Activated T-cell treated with anti-CD3 and anti-CD28 coated beads for 48 hours (primary cell): ENCODE results near the gene CMKLR1.

ENCODE experiments used
- DNase-seq: peaks from one replicate; pipeline ENCODE4 v3.0.0-alpha.2; 2020; ENCODE audit warnings: low read depth

The CMKLR1 gene

DNA sequence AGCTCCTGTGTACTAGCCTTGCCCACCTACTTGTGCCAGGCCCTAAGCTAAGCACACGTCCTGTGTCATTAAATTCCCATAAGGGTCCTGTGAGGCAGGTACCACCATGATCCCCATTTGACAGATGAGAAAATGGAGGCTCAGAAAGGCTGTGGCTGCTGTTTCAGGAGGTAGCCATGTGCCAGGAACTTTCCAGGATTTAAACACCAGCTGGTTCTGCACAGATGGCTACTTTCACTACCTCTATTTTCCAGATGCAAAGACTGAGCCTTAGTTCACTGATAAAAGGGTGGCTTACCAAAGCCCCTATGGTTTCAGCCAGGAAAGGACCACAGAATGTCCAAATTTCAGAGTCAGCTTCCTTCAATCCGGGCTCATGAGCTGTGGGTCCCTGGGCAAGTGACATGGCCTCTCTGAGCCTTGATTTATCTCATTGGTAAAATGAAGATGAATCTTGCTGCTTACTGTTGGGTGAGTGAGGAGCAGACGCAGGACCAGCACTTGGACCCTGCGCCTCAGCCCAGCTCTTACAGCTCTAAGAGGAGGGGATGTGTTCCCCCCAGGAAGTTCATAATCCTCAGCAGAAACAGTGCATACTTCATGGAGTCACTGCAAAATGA is 23.5 kb downstream of the CMKLR1 start:
- DNase-seq, result no peak

GRCh38 chr12:108313606-108314351 is 25.3 kb downstream of the CMKLR1 start:
- DNase-seq, result no peak

- no peak for DNase-seq
Observed at GRCh38 chr12:108313241-108313605, 25.9 kb downstream of the CMKLR1 start.

DNA sequence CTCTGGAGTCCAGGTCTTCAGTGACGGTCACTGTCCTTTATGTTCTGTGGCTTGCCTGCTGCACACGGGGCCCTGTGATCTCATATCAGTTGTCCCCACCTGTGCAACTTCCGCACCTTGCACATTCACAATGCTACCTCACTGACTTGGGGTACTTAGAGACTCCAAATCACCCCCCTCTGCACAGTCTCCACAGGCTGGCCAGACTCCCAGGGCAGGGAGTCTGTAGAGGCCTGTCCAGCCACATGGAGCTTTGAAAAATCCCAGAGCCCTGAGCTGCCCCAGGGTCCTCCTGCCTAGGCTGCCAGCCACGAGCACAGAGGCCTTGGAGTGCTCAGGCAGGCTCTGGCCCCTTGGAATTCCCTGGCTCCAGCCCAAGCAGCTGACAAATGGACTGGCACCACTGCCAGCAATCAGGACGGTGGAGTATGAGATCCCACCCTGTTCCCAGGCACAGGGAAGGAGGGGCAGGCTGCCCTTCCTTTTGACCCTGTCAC is 26.4 kb downstream of the CMKLR1 start:
- DNase-seq, result no peak

GRCh38 chr12:108312073-108312659 is 26.9 kb downstream of the CMKLR1 start:
- no peak for DNase-seq

DNA sequence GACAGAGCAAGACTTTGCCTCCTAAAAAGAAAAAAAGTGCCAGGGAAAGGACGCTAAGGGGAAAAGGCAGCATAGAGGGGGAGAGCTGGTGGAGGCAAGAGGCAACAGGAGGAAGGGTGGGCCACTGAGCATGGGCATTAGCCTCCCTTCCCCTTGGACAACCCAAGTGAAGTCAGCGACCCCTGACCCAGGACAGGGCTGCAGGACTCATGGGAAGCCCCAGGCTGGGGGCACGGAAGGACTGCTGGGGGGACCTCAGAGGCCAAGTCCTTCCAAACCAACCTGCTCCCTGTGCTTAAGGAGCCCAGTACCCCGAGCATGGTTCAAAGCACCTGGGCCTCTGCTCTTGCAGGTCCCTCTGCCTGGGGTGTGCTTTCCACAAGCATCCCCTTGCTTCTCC is 27.5 kb downstream of the CMKLR1 start:
- DNase-seq, result no peak

DNA sequence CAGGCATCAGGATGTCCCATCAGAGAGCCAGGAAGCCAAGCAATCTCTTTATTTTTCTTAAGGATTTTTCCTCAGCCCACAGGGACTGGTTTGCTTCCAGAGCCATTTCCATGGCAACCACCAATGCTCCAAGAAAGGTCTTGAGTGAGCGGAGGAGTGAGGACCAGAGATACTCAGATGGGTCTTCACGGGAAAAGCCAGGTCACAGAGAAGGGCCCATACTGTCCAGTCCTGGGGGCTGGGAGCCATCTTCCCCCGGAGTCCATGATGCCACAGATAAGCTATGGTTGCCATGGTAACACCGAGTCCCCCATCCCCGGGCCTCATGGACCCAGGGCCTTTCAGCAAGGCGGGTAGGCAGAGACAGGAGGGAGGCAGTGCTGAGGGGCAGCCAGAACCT is 28.6 kb downstream of the CMKLR1 start:
- DNase-seq, result no peak

DNA sequence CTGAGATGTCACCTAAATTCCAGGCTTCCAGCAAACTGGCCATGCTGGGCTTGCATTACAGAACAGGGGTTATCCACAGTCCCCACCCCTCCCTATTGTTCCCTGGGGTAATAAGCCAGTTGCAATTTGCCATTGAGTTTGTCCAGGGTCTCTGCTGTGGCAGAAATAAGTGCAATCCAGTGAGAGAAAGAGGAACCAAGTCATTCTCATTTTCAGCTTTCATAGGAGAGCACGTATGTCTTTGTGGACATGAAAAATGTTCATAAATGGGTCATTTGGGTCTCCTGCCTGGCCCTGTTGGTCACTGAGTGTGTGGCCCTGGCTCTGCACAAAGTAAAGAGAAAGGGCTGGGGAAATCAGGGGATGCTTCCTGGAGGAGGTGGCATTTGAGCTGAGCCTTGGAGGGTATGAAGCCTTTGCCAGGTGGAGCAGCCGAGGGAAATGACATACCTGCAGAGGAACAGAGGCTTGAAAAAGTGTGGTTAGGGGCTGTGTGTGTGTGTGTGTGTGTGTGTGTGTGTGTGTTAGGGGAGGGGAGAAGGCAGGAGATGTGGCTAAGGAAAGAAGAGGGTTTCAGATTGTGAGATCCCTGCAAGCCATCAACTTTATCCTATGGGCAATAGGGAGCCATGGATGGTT is 29.3 kb downstream of the CMKLR1 start:
- no peak for DNase-seq

GRCh38 chr12:108308395-108309085 is 30.6 kb downstream of the CMKLR1 start:
- no peak for DNase-seq

DNA sequence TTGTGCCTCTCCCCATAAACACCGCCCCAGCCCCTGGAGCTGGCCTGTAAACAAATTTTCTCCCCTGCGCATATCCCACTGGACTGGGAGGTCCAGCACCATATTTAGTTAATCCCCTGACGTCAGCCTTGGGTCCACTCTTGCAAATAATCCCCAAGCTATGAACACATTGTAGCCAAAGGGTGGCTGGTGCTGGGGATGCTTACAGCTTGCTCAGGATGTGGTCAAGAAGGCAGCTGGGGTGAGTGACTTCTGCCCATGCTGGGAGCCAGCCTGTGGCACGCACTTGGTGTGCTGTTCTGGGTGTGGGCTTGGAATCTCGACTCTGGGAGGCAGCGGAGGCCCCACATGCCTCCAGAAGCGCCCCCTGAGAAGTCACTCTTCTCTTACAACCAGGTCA is 32.1 kb downstream of the CMKLR1 start:
- DNase-seq, result no peak

DNA sequence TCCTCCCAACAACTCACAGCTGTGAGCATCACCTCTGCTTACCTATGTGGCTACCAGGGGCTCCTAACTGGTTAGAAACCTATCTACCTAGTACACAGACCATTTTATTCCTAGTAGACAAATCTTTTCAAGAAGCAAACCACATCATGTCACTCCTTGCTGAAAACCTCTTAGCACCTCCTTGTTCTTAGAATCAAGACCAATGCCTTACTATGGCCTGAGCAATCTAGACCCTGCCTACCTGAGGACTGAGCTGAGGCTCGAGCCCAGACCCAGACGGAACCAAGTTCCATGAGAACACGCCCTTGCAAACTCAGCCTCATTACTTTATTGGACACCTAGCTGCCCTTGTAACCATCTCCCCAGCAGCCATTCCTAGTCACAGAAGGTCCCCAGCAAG is 32.6 kb downstream of the CMKLR1 start:
- DNase-seq, result no peak

- DNase-seq, result no peak
Observed at GRCh38 chr12:108305991-108306501, 33.1 kb downstream of the CMKLR1 start.

GRCh38 chr12:108305520-108305919 is 33.6 kb downstream of the CMKLR1 start:
- DNase-seq, result peak; percentile 19

- no peak for DNase-seq
Observed at GRCh38 chr12:108304633-108305032, 34.5 kb downstream of the CMKLR1 start.

GRCh38 chr12:108303703-108304102 is 35.4 kb downstream of the CMKLR1 start:
- DNase-seq, result no peak

- DNase-seq, result no peak
Observed at GRCh38 chr12:108302403-108303311, 36.5 kb downstream of the CMKLR1 start.

DNA sequence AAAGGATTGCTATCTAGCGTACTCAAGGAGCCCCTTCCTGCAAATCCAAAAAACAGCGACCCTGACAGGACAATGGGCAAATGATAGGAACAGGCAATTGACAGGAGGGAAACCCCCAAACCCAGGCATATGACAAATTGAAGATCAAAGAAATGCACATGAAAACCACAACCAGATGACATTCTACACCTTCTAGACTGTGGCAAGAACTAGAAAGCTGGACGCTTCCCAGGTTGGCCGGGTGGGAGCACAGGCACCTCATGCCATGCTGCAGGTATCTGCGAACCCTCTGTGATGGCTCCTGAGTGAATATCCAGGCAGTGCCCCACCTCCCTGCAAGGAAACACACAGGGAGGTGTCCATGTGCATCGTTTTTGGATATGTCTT is 37.1 kb downstream of the CMKLR1 start:
- no peak for DNase-seq

DNA sequence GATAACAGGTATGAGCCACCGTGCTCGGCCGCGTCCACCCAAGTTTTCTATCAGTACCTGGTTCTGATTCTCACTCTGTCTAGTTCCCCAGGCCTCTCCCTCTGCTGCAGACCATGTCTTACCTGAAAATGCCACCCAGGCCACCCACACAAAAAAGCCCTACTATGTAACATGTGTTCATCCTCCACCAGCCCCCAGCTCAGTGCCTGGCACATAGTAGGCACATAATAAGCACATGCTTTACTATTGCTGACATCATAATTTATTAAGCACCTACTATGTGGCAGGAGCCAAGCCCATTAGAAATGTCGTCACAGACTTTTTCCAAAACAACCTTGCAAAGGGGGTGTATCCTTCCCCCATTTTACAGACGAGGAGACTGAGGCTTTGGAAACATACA is 37.8 kb downstream of the CMKLR1 start:
- no peak for DNase-seq

DNA sequence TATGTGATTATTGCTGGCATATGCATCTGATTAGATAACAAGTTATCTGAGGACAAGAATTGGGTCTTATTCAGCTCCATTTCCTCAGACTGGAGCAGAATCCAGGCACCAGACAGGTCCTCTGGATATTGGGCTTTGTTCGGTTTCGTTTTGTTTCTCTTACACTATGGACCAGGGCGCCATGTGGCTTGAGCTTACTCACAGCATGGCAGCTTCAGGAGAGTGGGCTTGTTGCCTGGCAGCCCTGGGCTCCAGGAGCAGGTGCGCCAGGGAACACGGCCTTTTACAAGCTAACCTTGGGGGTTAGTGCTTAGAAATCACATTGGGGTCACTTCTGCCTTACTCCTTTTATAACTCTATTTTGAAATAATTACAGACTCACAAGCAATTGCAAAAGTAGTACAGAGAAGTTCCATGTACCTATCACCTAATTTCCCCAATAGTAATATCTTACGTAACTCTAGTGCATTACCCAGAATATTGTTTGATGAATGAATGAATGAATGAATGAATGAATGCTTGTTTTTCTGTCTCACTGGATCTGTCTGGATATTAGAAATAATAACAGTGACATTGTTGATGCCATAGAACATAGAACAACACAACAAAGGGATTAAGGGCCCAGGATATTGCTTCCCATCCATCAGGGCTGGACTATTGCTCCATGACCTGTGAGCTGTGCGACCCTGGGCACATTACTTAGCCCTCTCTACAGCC is 39.0 kb downstream of the CMKLR1 start:
- no peak for DNase-seq

- no peak for DNase-seq
Observed at GRCh38 chr12:108299516-108299915, 39.6 kb downstream of the CMKLR1 start.
